ENCODE data around the gene SHROOM1. TPM values are rescaled to one million over a fixed set of nuclear protein-coding genes. Genes with fewer than 3 reads are reported as not detected.

The SHROOM1 gene
- total and polyA plus RNA-seq, 5 donors = 2.9 to 5.3 (median 3.6) TPM

- WGBS = 53% methylated on average over 5 of the region's 5 CpGs
These were observed 45.1 kb downstream of the SHROOM1 start for GRCh38 chr5:132785365-132785764.

GRCh38 chr5:132782101-132782500, 48.3 kb downstream of the SHROOM1 start:
- no peak overlapping the region for H3K27ac ChIP-seq (ENCODE audit: low read length)
- 54% methylated on average over 4 of the region's 4 CpGs for WGBS
- intact Hi-C loops (cut with DNase I) = no loop called here

More at GRCh38 chr5:132785365-132785764, 45.1 kb downstream of the SHROOM1 start:
- Histone ChIP-seq H3K27me3 (ENCODE audit: control insufficient read depth, insufficient read depth) (no peaks in the 10 kb centered on the region), H3K27ac (ENCODE audit: low read length) (no peak overlapping the region), H3K4me1 (ENCODE audit: control insufficient read depth, insufficient read depth, low read length) (no peaks in the 10 kb centered on the region), H3K4me3 (ENCODE audit: low read length) (no peak overlapping the region), H3K9me3 (ENCODE audit: control insufficient read depth, low read length) (no peaks in the 10 kb centered on the region)
- ATAC-seq (no peak), DNase-seq (no peak)
- intact Hi-C loops (cut with DNase I) = no loop called here

GRCh38 chr5:132781029-132781428, 49.4 kb downstream of the SHROOM1 start:
- ATAC-seq = no peak
- 93% methylated on average over 4 of the region's 4 CpGs for WGBS
- peaks cover 4% of the 10 kb centered on the region for H3K4me1 ChIP-seq (ENCODE audit: control insufficient read depth, insufficient read depth, low read length)

More at GRCh38 chr5:132782101-132782500, 48.3 kb downstream of the SHROOM1 start:
- Histone ChIP-seq H3K27me3 (ENCODE audit: control insufficient read depth, insufficient read depth) (no peaks in the 10 kb centered on the region), H3K9me3 (ENCODE audit: control insufficient read depth, low read length) (no peaks in the 10 kb centered on the region), H3K4me1 (ENCODE audit: control insufficient read depth, insufficient read depth, low read length) (peaks cover 4% of the 10 kb centered on the region), H3K4me3 (ENCODE audit: low read length) (no peak overlapping the region)
- DNase-seq (no peak), ATAC-seq (no peak)

GRCh38 chr5:132780577-132780976, 49.9 kb downstream of the SHROOM1 start:
- ATAC-seq (no peak), DNase-seq (no peak)
- no peak overlapping the region for H3K27ac ChIP-seq (ENCODE audit: low read length)
- intact Hi-C loops (cut with DNase I) = no loop called here
- no peaks in the 10 kb centered on the region for H3K27me3 ChIP-seq (ENCODE audit: control insufficient read depth, insufficient read depth)
- WGBS = 98% methylated on average over 1 of the region's 1 CpG
- peaks cover 4% of the 10 kb centered on the region for H3K4me1 ChIP-seq (ENCODE audit: control insufficient read depth, insufficient read depth, low read length)
- no peaks in the 10 kb centered on the region for H3K9me3 ChIP-seq (ENCODE audit: control insufficient read depth, low read length)
- no peak overlapping the region for H3K4me3 ChIP-seq (ENCODE audit: low read length)

More at GRCh38 chr5:132781029-132781428, 49.4 kb downstream of the SHROOM1 start:
- no peak overlapping the region for H3K4me3 ChIP-seq (ENCODE audit: low read length)
- no peaks in the 10 kb centered on the region for H3K9me3 ChIP-seq (ENCODE audit: control insufficient read depth, low read length)
- H3K27ac ChIP-seq (ENCODE audit: low read length) = no peak overlapping the region
- H3K27me3 ChIP-seq (ENCODE audit: control insufficient read depth, insufficient read depth) = no peaks in the 10 kb centered on the region
- DNase-seq = no peak
- intact Hi-C loops (cut with DNase I) = no loop called here

- peaks cover 8% of the 10 kb centered on the region for H3K4me1 ChIP-seq (ENCODE audit: control insufficient read depth, insufficient read depth, low read length)
- ATAC-seq = no peak
- DNase-seq = no peak
- no peaks in the 10 kb centered on the region for H3K27me3 ChIP-seq (ENCODE audit: control insufficient read depth, insufficient read depth)
- intact Hi-C loops (cut with DNase I) = no loop called here
- no peaks in the 10 kb centered on the region for H3K9me3 ChIP-seq (ENCODE audit: control insufficient read depth, low read length)
- 88% methylated on average over 3 of the region's 3 CpGs for WGBS
- no peak overlapping the region for H3K27ac ChIP-seq (ENCODE audit: low read length)
- H3K4me3 ChIP-seq (ENCODE audit: low read length) = no peak overlapping the region
These were observed 50.5 kb downstream of the SHROOM1 start for GRCh38 chr5:132779961-132780360.

GRCh38 chr5:132778856-132779255, 51.6 kb downstream of the SHROOM1 start:
- intact Hi-C loops (cut with DNase I) = no loop called here
- 91% methylated on average over 5 of the region's 5 CpGs for WGBS
- Histone ChIP-seq H3K4me3 (ENCODE audit: low read length) (no peak overlapping the region), H3K4me1 (ENCODE audit: control insufficient read depth, insufficient read depth, low read length) (peaks cover 9% of the 10 kb centered on the region), H3K9me3 (ENCODE audit: control insufficient read depth, low read length) (no peaks in the 10 kb centered on the region), H3K27me3 (ENCODE audit: control insufficient read depth, insufficient read depth) (no peaks in the 10 kb centered on the region), H3K27ac (ENCODE audit: low read length) (no peak overlapping the region)
- ATAC-seq (no peak), DNase-seq (no peak)

- DNase-seq (no peak), ATAC-seq (no peak)
- H3K4me3 ChIP-seq (ENCODE audit: low read length) = peak overlapping the region; percentile 95
- no peaks in the 10 kb centered on the region for H3K9me3 ChIP-seq (ENCODE audit: control insufficient read depth, low read length)
- intact Hi-C loops (cut with DNase I) = no loop called here
- H3K27me3 ChIP-seq (ENCODE audit: control insufficient read depth, insufficient read depth) = no peaks in the 10 kb centered on the region
- WGBS = 79% methylated on average over 4 of the region's 4 CpGs
- no peak overlapping the region for H3K27ac ChIP-seq (ENCODE audit: low read length)
- peaks cover 11% of the 10 kb centered on the region for H3K4me1 ChIP-seq (ENCODE audit: control insufficient read depth, insufficient read depth, low read length)
These were observed 52.3 kb downstream of the SHROOM1 start for GRCh38 chr5:132778129-132778528.

GRCh38 chr5:132777209-132778069, 53.0 kb downstream of the SHROOM1 start, which contains the start of gene SEPTIN8:
Gene SEPTIN8 (minus strand): TSS chr5:132777239. CDS start chr5:132777137, 102 bp downstream.
- intact Hi-C loops (cut with DNase I) = no loop called here
- Histone ChIP-seq H3K4me3 (ENCODE audit: low read length) (peak within 1 kb of the TSS; percentile 95), H3K4me1 (ENCODE audit: control insufficient read depth, insufficient read depth, low read length) (peaks cover 18% of the 10 kb centered on the region), H3K27ac (ENCODE audit: low read length) (peak within 1 kb of the TSS; percentile 54), H3K9me3 (ENCODE audit: control insufficient read depth, low read length) (no peaks in the 10 kb centered on the region), H3K27me3 (ENCODE audit: control insufficient read depth, insufficient read depth) (no peaks in the 10 kb centered on the region)
- peak; percentile 71 to 72 for ATAC-seq
- 1% methylated on average over 82 of the region's 82 CpGs for WGBS
- DNase-seq = peak; percentile 73 to 86 (median 86)

GRCh38 chr5:132776938-132777208, 53.6 kb downstream of the SHROOM1 start:
- Histone ChIP-seq H3K4me3 (ENCODE audit: low read length) (peak overlapping the region; percentile 95), H3K27ac (ENCODE audit: low read length) (peak overlapping the region; percentile 31), H3K27me3 (ENCODE audit: control insufficient read depth, insufficient read depth) (no peaks in the 10 kb centered on the region), H3K9me3 (ENCODE audit: control insufficient read depth, low read length) (no peaks in the 10 kb centered on the region), H3K4me1 (ENCODE audit: control insufficient read depth, insufficient read depth, low read length) (peaks cover 24% of the 10 kb centered on the region)
- intact Hi-C loops (cut with DNase I) = no loop called here
- DNase-seq (no peak), ATAC-seq (no peak)
- WGBS = under 1% methylated on average over 40 of the region's 40 CpGs

- WGBS = 3% methylated on average over 39 of the region's 39 CpGs
- H3K4me3 ChIP-seq (ENCODE audit: low read length) = peak overlapping the region; percentile 95
- H3K27me3 ChIP-seq (ENCODE audit: control insufficient read depth, insufficient read depth) = no peaks in the 10 kb centered on the region
- intact Hi-C loops (cut with DNase I) = no loop called here
- peak; percentile 49 to 58 for ATAC-seq
- H3K27ac ChIP-seq (ENCODE audit: low read length) = peak overlapping the region; percentile 54
- H3K4me1 ChIP-seq (ENCODE audit: control insufficient read depth, insufficient read depth, low read length) = peaks cover 26% of the 10 kb centered on the region
- no peaks in the 10 kb centered on the region for H3K9me3 ChIP-seq (ENCODE audit: control insufficient read depth, low read length)
- peak; percentile 48 to 74 (median 68) for DNase-seq
These were observed 54.1 kb downstream of the SHROOM1 start for GRCh38 chr5:132776131-132776937.

- WGBS = 40% methylated on average over 7 of the region's 7 CpGs
- Histone ChIP-seq H3K27me3 (ENCODE audit: control insufficient read depth, insufficient read depth) (no peaks in the 10 kb centered on the region), H3K4me1 (ENCODE audit: control insufficient read depth, insufficient read depth, low read length) (peaks cover 33% of the 10 kb centered on the region), H3K27ac (ENCODE audit: low read length) (no peak overlapping the region), H3K9me3 (ENCODE audit: control insufficient read depth, low read length) (no peaks in the 10 kb centered on the region), H3K4me3 (ENCODE audit: low read length) (peak overlapping the region; percentile 6)
- DNase-seq (no peak), ATAC-seq (no peak)
- intact Hi-C loops (cut with DNase I) = no loop called here
These were observed 54.9 kb downstream of the SHROOM1 start for GRCh38 chr5:132775476-132775961.

Measured in right cardiac atrium (tissue), 5 donors.